K562 (cell line): Measurements from ENCODE around the gene MROH8. TPM values are rescaled to one million over a fixed set of nuclear protein-coding genes. Genes with fewer than 3 reads are reported as not detected.

ENCODE experiments used
- CREB3L1 ChIP-seq: fragments of 450-650 bp; IDR thresholded peaks from 2 replicates; pipeline ENCODE4 v1.6.1; 2014; ENCODE audit warnings: low read depth, mild to moderate bottlenecking, moderate library complexity, borderline replicate concordance
- CXXC5 ChIP-seq: fragments of 250-450 bp; sonication (Bioruptor Pico); IDR thresholded peaks from 2 replicates; pipeline ENCODE4 v1.8.0; 2022; ENCODE audit warnings: inconsistent platforms, mild to moderate bottlenecking, moderate library complexity
- DLX4 ChIP-seq: fragments of 250-450 bp; sonication (Bioruptor Pico); IDR thresholded peaks from 2 replicates; pipeline ENCODE4 v1.6.1; 2021; ENCODE audit warnings: mild to moderate bottlenecking
- ERF ChIP-seq: fragments of 450-650 bp; formaldehyde crosslinking; IDR thresholded peaks from 2 replicates; pipeline ENCODE4 v1.4.0; 2020; ENCODE audit warnings: mild to moderate bottlenecking, mixed read lengths
- FOXP1 ChIP-seq: sonication (generic); formaldehyde crosslinking; IDR thresholded peaks from 2 replicates; pipeline ENCODE4 v1.8.0; 2022; ENCODE audit warnings: mild to moderate bottlenecking, missing genetic modification reagents
- GTF2B ChIP-seq: IDR thresholded peaks from 2 replicates; pipeline ENCODE4 v1.6.1; 2011; ENCODE audit not compliant: insufficient read length; ENCODE audit errors: extremely low read depth
- GTF2E2 ChIP-seq: fragments of 200-800 bp; sonication (Bioruptor generic); IDR thresholded peaks from 2 replicates; pipeline ENCODE4 v1.6.1; 2016; ENCODE audit warnings: missing genetic modification characterization, missing compliant biosample characterization
- HLTF ChIP-seq: fragments of 450-650 bp; IDR thresholded peaks from 2 replicates; pipeline ENCODE4 v1.6.1; 2016
- KLF6 ChIP-seq: fragments of 250-450 bp; sonication (Bioruptor Pico); IDR thresholded peaks from 2 replicates; pipeline ENCODE4 v1.4.0; 2020; ENCODE audit warnings: mild to moderate bottlenecking, moderate library complexity, borderline replicate concordance
- MAX ChIP-seq: sonication (generic); formaldehyde crosslinking; IDR thresholded peaks from 2 replicates; pipeline ENCODE4 v1.9.0; 2022; ENCODE audit warnings: mild to moderate bottlenecking, missing genetic modification reagents
- MNT ChIP-seq, 2 experiments: fragments of 450-650 bp; conservative IDR thresholded peaks; 2 replicates each; pipeline ENCODE4 v1.6.1; 2017; ENCODE audit warnings: mild to moderate bottlenecking in 2 of 2, moderate library complexity in 2 of 2
- NEUROD1 ChIP-seq: fragments of 150-350 bp; IDR thresholded peaks from 2 replicates; pipeline ENCODE4 v1.6.1; 2014; ENCODE audit warnings: borderline replicate concordance, low read length, low read depth; ENCODE audit not compliant: partially characterized antibody
- NRF1 ChIP-seq, 2 experiments: fragments of 450-650 bp; IDR thresholded peaks in 1 of 2; conservative IDR thresholded peaks in 1 of 2; 2 replicates each; pipeline ENCODE4 v1.6.1; 2014; ENCODE audit warnings: mild to moderate bottlenecking in 2 of 2
- PHF21A ChIP-seq: fragments of 450-650 bp; IDR thresholded peaks from 2 replicates; pipeline ENCODE4 v1.6.1; 2017; ENCODE audit warnings: low read depth, borderline replicate concordance
- POLR2G ChIP-seq: fragments of 200-400 bp; formaldehyde crosslinking; IDR thresholded peaks from 2 replicates; pipeline ENCODE4 v1.6.1; 2017; ENCODE audit warnings: low read depth, mild to moderate bottlenecking, antibody characterized with exemption, low read length, moderate library complexity
- RBM22 ChIP-seq: fragments of 200-400 bp; formaldehyde crosslinking; IDR thresholded peaks from 2 replicates; pipeline ENCODE4 v1.6.1; 2018; ENCODE audit warnings: low read length, low read depth; ENCODE audit not compliant: poor library complexity, severe bottlenecking
- SPI1 ChIP-seq: IDR thresholded peaks from 2 replicates; pipeline ENCODE4 v1.6.1; 2011; ENCODE audit warnings: low read depth, low read length, control low read depth, borderline replicate concordance
- SRF ChIP-seq, 2 experiments: fragments of 250-450, 450-650 bp in 1 of 2; sonication (Bioruptor Pico) in 1 of 2; sonication (generic) in 1 of 2; formaldehyde crosslinking; IDR thresholded peaks; 2 replicates each; pipeline versions ENCODE4 v1.5.0 to v1.5.1; 2020 to 2022; ENCODE audit warnings: mild to moderate bottlenecking in 1 of 2, missing genetic modification reagents in 1 of 2
- SRSF7 ChIP-seq: fragments of 200-400 bp; formaldehyde crosslinking; optimal IDR thresholded peaks from 2 replicates; pipeline ENCODE3; 2017; ENCODE audit warnings: mild to moderate bottlenecking, low read depth, low read length
- TARDBP ChIP-seq: fragments of 450-650 bp; IDR thresholded peaks from 2 replicates; pipeline ENCODE4 v1.6.1; 2016
- ZC3H11A ChIP-seq: IDR thresholded peaks from 2 replicates; pipeline ENCODE4 v1.6.1; 2012; ENCODE audit warnings: low read depth, low read length, improper control_type of control experiment
- ZNF143 ChIP-seq: sonication (generic); formaldehyde crosslinking; IDR thresholded peaks from 2 replicates; pipeline ENCODE4 v1.9.0; 2022; ENCODE audit warnings: mild to moderate bottlenecking, missing genetic modification reagents
- ZNF263 ChIP-seq: sonication (generic); formaldehyde crosslinking; IDR thresholded peaks from 2 replicates; pipeline ENCODE4 v1.8.0; 2022; ENCODE audit warnings: mild to moderate bottlenecking, missing genetic modification reagents, borderline replicate concordance
- polyA plus RNA-seq, 8 experiments: library from polyadenylated mRNA; depleted of rRNA in 4 of 8; stranded (reverse) in 5 of 8; unstranded in 3 of 8; fragments of >200 nt; fragmentation: Nextera tagmentation in 2 of 8; fragmentation: Illumina TruSeq in 1 of 8; extraction: Ambion mirVana in 2 of 8; extraction: Trizol in 1 of 8; gene quantifications; 2 replicates each; pipeline versions ENCODE4 v1.2.1 to v1.2.3, GENCODE V29; 2011 to 2014; ENCODE audit warnings: inconsistent platforms in 1 of 8, missing spikeins in 1 of 8
- total RNA-seq, 7 experiments: library from RNA; depleted of rRNA in 6 of 7; stranded (reverse); fragments of >200 nt in 6 of 7; fragmentation: Illumina TruSeq in 2 of 7; extraction: Trizol in 2 of 7; gene quantifications; 2 replicates each; pipeline versions ENCODE4 v1.2.1 to v1.2.3, GENCODE V29; 2011 to 2021; ENCODE audit warnings: low replicate concordance in 1 of 7

MROH8 gene
- total and polyA plus RNA-seq, 9 of the 15 experiments (the other 6 are each of a cell fraction or from before 2014, with no cell fraction given), result 0.21 to 1.5 (median 0.78) TPM

GRCh38 chr20:37178839-37179682, at the start of gene MROH8, which contains the start of gene RPN2 (continued):
- TF ChIP-seq NEUROD1 (peak; percentile 99), HLTF (0 out of 2 replicates have a peak, but pooled peaks have one; percentile 41), SRF (CRISPR knock-in tag; IDR thresholded peaks at IDR 0.05) (peak in 1 of 2 experiments; percentile 67; a peak in 2 of 4 replicates), SPI1 (peak; percentile 65), TARDBP (0 out of 2 replicates have a peak, but pooled peaks have one; percentile 52), PHF21A (peak; percentile 16; the same call in 1 of the 2 replicates), GTF2B (no peak), KLF6 (CRISPR knock-in tag) (peak; percentile 37; the same call in 1 of the 2 replicates), MNT (conservative IDR thresholded peaks at IDR 0.05) (peak; percentile 57 to 84), MAX (CRISPR knock-in tag) (peak; percentile 61; the same call in 1 of the 2 replicates), CREB3L1 (peak; percentile 8; the same call in 1 of the 2 replicates), GTF2E2 (tag) (0 out of 2 replicates have a peak, but pooled peaks have one; percentile 12), NRF1 (conservative IDR thresholded peaks at IDR 0.05 in 1 of 2, IDR thresholded peaks at IDR 0.05 in 1 of 2) (peak; percentile 34 to 43; a peak in 1 of 4 replicates), ZNF143 (CRISPR knock-in tag) (peak; percentile 45; the same call in 1 of the 2 replicates), CXXC5 (CRISPR knock-in tag) (peak; percentile 93), ERF (peak; percentile 50; the same call in 1 of the 2 replicates), ZNF263 (peak; percentile 53), FOXP1 (CRISPR knock-in tag) (peak; percentile 21; the same call in 1 of the 2 replicates), POLR2G (peak; percentile 98), SRSF7 (no peak), DLX4 (CRISPR knock-in tag) (no peak), RBM22 (peak; percentile 57), ZC3H11A (no peak)
